DND-41 (cell line): ENCODE results near the gene LY6G6F.

Source experiments
- ATAC-seq: fragments of 200-7000 bp; cut with Tn5 transposase; 3 replicates; pipeline ENCODE4 v1.9.1; 2021; ENCODE audit warnings: low read depth; ENCODE audit not compliant: insufficient read depth
- DNase-seq: peaks from one replicate; pipeline ENCODE4 v3.0.0-alpha.2; 2020
- H2AFZ ChIP-seq: 2 replicates; pipeline ENCODE4 v1.6.0; 2012; ENCODE audit warnings: low read depth, low read length
- H3K27ac ChIP-seq: 2 replicates; pipeline ENCODE4 v1.5.1; 2012; ENCODE audit warnings: low read length, inconsistent platforms
- H3K27me3 ChIP-seq: fragments of 200-600 bp; sonication (generic); 2 replicates; pipeline ENCODE4 v1.6.0; 2012; ENCODE audit warnings: low read length, mild to moderate bottlenecking, inconsistent platforms; ENCODE audit not compliant: insufficient read depth, poor library complexity
- H3K36me3 ChIP-seq: 2 replicates; pipeline ENCODE4 v1.5.1; 2012; ENCODE audit warnings: low read length, inconsistent platforms; ENCODE audit not compliant: insufficient read depth
- H3K4me1 ChIP-seq: 2 replicates; pipeline ENCODE4 v1.5.1; 2012; ENCODE audit warnings: mild to moderate bottlenecking, low read length; ENCODE audit not compliant: insufficient read depth
- H3K4me2 ChIP-seq: 2 replicates; pipeline ENCODE4 v1.6.0; 2012; ENCODE audit warnings: mild to moderate bottlenecking, moderate library complexity, low read length, inconsistent platforms; ENCODE audit not compliant: insufficient read depth
- H3K4me3 ChIP-seq, 2 experiments: fragments of 200-600 bp in 1 of 2; shearing (Covaris generic) in 1 of 2; 2 replicates each; pipeline ENCODE4 v1.5.1; 2012 to 2016; ENCODE audit warnings: inconsistent platforms in 2 of 2, low read length in 2 of 2, mild to moderate bottlenecking in 2 of 2, low read depth in 1 of 2, moderate library complexity in 1 of 2
- H3K79me2 ChIP-seq: 2 replicates; pipeline ENCODE4 v1.6.0; 2012; ENCODE audit warnings: low read length, inconsistent platforms; ENCODE audit not compliant: insufficient read depth
- H3K9ac ChIP-seq: 2 replicates; pipeline ENCODE4 v1.6.0; 2012; ENCODE audit warnings: low read depth, mild to moderate bottlenecking, inconsistent platforms, low read length, moderate library complexity
- H3K9me3 ChIP-seq: 2 replicates; pipeline ENCODE4 v1.5.1; 2012; ENCODE audit warnings: low read length, moderate library complexity, mild to moderate bottlenecking, inconsistent platforms; ENCODE audit not compliant: insufficient read depth, severe bottlenecking
- H4K20me1 ChIP-seq: 2 replicates; pipeline ENCODE4 v1.6.0; 2012; ENCODE audit warnings: low read length; ENCODE audit not compliant: insufficient read depth
- EZH2 ChIP-seq: IDR thresholded peaks from 3 replicates; pipeline ENCODE4 v1.6.1; 2012; ENCODE audit warnings: borderline replicate concordance, low read depth, mild to moderate bottlenecking, moderate library complexity, low read length, inconsistent platforms; ENCODE audit not compliant: severe bottlenecking
- TF ChIP-seq, protein P1 (sequence below): IDR thresholded peaks from 2 replicates; pipeline ENCODE4 v1.5.1; 2012; ENCODE audit warnings: borderline replicate concordance, low read length, moderate library complexity, mild to moderate bottlenecking; ENCODE audit not compliant: poor library complexity, severe bottlenecking; ENCODE audit errors: extremely low read depth

The LY6G6F gene

DNA sequence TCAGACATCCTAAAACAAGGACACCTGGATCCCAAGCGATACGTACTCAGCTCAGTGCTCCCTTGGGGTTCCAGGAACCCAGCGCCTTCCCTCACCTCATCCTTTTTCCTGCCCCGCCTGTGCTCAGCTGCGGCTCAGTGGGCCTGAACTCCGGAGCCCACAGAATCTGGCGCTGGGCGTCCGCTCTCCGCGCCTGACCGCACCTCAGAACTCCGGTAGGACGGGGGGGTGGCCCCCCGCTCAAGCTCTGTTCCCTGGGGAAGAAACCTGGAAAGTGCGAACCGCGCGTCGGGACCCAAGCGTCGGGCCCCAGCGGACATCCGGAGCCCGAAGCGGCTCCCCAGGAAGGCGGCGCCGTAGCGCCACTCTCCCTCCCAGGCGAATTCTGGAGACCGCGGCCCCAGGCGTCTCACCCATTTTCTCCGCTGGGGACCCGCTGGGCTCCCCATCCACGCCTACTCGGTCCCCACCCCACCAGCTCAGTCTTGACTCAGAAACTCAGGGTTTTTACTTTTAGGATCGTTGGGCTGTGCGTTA is 25.5 kb upstream of the LY6G6F start:
- TF ChIP-seq, protein P1, sequence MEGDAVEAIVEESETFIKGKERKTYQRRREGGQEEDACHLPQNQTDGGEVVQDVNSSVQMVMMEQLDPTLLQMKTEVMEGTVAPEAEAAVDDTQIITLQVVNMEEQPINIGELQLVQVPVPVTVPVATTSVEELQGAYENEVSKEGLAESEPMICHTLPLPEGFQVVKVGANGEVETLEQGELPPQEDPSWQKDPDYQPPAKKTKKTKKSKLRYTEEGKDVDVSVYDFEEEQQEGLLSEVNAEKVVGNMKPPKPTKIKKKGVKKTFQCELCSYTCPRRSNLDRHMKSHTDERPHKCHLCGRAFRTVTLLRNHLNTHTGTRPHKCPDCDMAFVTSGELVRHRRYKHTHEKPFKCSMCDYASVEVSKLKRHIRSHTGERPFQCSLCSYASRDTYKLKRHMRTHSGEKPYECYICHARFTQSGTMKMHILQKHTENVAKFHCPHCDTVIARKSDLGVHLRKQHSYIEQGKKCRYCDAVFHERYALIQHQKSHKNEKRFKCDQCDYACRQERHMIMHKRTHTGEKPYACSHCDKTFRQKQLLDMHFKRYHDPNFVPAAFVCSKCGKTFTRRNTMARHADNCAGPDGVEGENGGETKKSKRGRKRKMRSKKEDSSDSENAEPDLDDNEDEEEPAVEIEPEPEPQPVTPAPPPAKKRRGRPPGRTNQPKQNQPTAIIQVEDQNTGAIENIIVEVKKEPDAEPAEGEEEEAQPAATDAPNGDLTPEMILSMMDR, result no peak
- TF ChIP-seq EZH2, result no peak
- H3K9ac ChIP-seq, result no peak overlapping the region
- no peak overlapping the region for H3K4me3 ChIP-seq
- no peak overlapping the region for H2AFZ ChIP-seq
- peaks cover 7% of the 10 kb centered on the region; the same call in 1 of the 2 replicates for H3K36me3 ChIP-seq
- H4K20me1 ChIP-seq, result no peaks in the 10 kb centered on the region
- no peaks in the 10 kb centered on the region for H3K4me1 ChIP-seq
- DNase-seq, result no peak
- no peak overlapping the region for H3K27ac ChIP-seq
- no peaks in the 10 kb centered on the region for H3K9me3 ChIP-seq
- ATAC-seq, result no peak
- H3K27me3 ChIP-seq, result no peaks in the 10 kb centered on the region
- no peak overlapping the region for H3K4me2 ChIP-seq
- H3K79me2 ChIP-seq, result no peaks in the 10 kb centered on the region

DNA sequence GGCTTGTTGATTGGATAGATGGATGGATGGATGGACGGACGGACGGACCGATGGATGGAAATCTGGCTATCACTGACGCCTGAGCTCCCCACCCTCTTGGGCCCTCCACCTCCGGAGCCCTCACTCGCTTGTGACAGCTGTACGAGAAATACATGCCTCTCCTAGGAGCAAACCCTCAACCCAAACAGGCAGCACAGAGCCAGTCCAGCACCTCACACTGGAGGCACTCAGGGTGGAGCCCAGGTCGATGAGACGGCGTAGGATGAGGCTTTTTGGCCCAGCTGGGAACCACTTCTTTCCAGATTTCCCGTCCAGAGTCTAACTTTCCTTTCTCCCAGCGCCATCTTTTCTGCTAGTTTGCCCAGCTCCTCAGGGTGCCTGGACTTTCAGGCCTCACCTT is 23.1 kb upstream of the LY6G6F start:
- no peaks in the 10 kb centered on the region for H4K20me1 ChIP-seq
- no peak overlapping the region for H2AFZ ChIP-seq
- no peak for ATAC-seq
- H3K4me2 ChIP-seq, result no peak overlapping the region
- H3K4me1 ChIP-seq, result no peaks in the 10 kb centered on the region
- H3K27me3 ChIP-seq, result no peaks in the 10 kb centered on the region
- no peaks in the 10 kb centered on the region for H3K9me3 ChIP-seq
- no peak overlapping the region for H3K9ac ChIP-seq
- no peak overlapping the region for H3K4me3 ChIP-seq
- H3K27ac ChIP-seq, result no peak overlapping the region
- no peaks in the 10 kb centered on the region for H3K79me2 ChIP-seq
- no peak for DNase-seq
- H3K36me3 ChIP-seq, result peaks cover 30% of the 10 kb centered on the region
- TF ChIP-seq, protein P1, result no peak
- TF ChIP-seq EZH2, result no peak

DNA sequence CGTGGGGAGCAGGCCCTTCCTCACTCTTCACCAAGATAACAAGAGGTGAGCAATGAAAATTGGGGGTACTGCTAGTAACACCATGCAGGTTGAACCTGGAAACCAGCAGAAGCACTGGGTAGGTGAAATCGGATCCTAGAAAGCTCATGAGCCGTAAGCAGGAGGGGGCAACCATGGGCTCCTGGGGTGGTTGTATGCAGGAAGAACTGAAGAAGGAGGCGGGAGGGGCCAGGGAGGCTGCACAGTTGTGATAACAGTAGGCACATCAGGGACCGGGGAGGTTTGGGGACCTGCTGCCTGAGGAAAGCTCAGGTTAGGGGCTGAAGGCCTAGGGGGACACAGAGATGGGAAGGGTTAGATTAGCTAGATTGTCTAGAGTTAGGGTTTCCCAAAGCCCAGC is 20.2 kb upstream of the LY6G6F start:
- no peak overlapping the region for H3K4me2 ChIP-seq
- DNase-seq (no peak), ATAC-seq (no peak)
- H3K79me2 ChIP-seq, result no peaks in the 10 kb centered on the region
- no peaks in the 10 kb centered on the region for H3K4me1 ChIP-seq
- no peak overlapping the region for H3K4me3 ChIP-seq
- H3K9ac ChIP-seq, result no peak overlapping the region
- no peak overlapping the region for H2AFZ ChIP-seq
- H3K9me3 ChIP-seq, result no peaks in the 10 kb centered on the region
- no peaks in the 10 kb centered on the region for H3K27me3 ChIP-seq
- peaks cover 59% of the 10 kb centered on the region for H3K36me3 ChIP-seq
- no peak overlapping the region for H3K27ac ChIP-seq
- TF ChIP-seq EZH2, result no peak
- TF ChIP-seq, protein P1, result no peak
- H4K20me1 ChIP-seq, result no peaks in the 10 kb centered on the region

DNA sequence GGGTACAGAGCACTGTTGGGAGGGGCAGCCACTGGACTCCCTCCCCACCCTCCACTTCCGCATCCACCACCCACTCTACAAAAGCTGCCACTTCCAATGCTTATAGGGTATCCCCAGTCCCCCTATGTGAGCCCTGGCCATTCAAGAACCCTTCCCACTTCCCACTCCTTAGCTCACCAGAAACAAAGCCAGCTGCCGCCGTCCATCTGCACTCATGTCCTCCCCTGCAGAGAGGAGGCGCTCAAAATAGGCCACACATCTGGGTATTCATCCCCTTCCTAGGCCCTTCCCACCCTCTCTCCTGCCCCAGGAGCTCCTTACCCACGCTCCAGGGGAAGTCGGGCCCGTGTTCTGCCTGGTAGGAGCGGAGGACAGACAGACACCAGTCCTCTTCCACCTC is 19.3 kb upstream of the LY6G6F start:
- H3K79me2 ChIP-seq, result no peaks in the 10 kb centered on the region
- no peaks in the 10 kb centered on the region for H3K27me3 ChIP-seq
- no peak overlapping the region for H3K9ac ChIP-seq
- ATAC-seq (no peak), DNase-seq (no peak)
- peaks cover 67% of the 10 kb centered on the region for H3K36me3 ChIP-seq
- H2AFZ ChIP-seq, result no peak overlapping the region
- no peaks in the 10 kb centered on the region for H3K4me1 ChIP-seq
- no peaks in the 10 kb centered on the region for H4K20me1 ChIP-seq
- H3K27ac ChIP-seq, result no peak overlapping the region
- TF ChIP-seq EZH2, result no peak
- TF ChIP-seq, protein P1, result no peak
- H3K4me2 ChIP-seq, result no peak overlapping the region
- no peaks in the 10 kb centered on the region for H3K9me3 ChIP-seq
- H3K4me3 ChIP-seq, result no peak overlapping the region
